GM18951 (cell line): ENCODE results near the gene SMIM10L1.

Experiments
- POLR2A ChIP-seq: IDR thresholded peaks from 4 replicates; pipeline ENCODE4 v1.6.1; 2011; ENCODE audit warnings: mild to moderate bottlenecking; ENCODE audit not compliant: insufficient read length, insufficient read depth; ENCODE audit errors: extremely low read depth
- in situ Hi-C: fragments of 300-500 bp; cut with MboI; formaldehyde crosslinking; loops from one replicate; pipeline ENCODE4 v1.12.0; 2022; ENCODE audit warnings: low sequenced_read_pairs, mixed read lengths, inconsistent platforms; ENCODE audit not compliant: unreplicated experiment

SMIM10L1 gene

GRCh38 chr12:11162502-11162901 is 8.5 kb upstream of the SMIM10L1 start:
- in situ Hi-C loops = no loop called here
- TF ChIP-seq POLR2A = no peak

GRCh38 chr12:11164384-11164783 is 6.6 kb upstream of the SMIM10L1 start:
- in situ Hi-C loops = no loop called here
- no peak for TF ChIP-seq POLR2A

- in situ Hi-C loops = no loop called here
- TF ChIP-seq POLR2A = no peak
Observed at GRCh38 chr12:11166300-11166699, 4.7 kb upstream of the SMIM10L1 start.

GRCh38 chr12:11170810-11171144 is 217 bp upstream of the SMIM10L1 start:
- no peak for TF ChIP-seq POLR2A
- in situ Hi-C loops = no loop called here

- no peak for TF ChIP-seq POLR2A
- in situ Hi-C loops = no loop called here
Observed at GRCh38 chr12:11171969-11172675, 1.1 kb downstream of the SMIM10L1 start.

- TF ChIP-seq POLR2A = no peak
Observed at GRCh38 chr12:11174022-11174421, 3.0 kb downstream of the SMIM10L1 start.

GRCh38 chr12:11178250-11178649 is 7.3 kb downstream of the SMIM10L1 start:
- in situ Hi-C loops = loop anchor here (25.0 kb wide), 1 partner anchor 416 kb away; no protein-coding TSS in a partner anchor

More at GRCh38 chr12:11174022-11174421, 3.0 kb downstream of the SMIM10L1 start:
- in situ Hi-C loops = no loop called here

GRCh38 chr12:11182529-11182928 is 11.5 kb downstream of the SMIM10L1 start:
- TF ChIP-seq POLR2A = no peak
- in situ Hi-C loops = loop anchor here (25.0 kb wide), 1 partner anchor 420 kb away; no protein-coding TSS in a partner anchor

More at GRCh38 chr12:11178250-11178649, 7.3 kb downstream of the SMIM10L1 start:
- no peak for TF ChIP-seq POLR2A

GRCh38 chr12:11183011-11183410 is 12.0 kb downstream of the SMIM10L1 start:
- TF ChIP-seq POLR2A = no peak
- in situ Hi-C loops = loop anchor here (25.0 kb wide), 1 partner anchor 421 kb away; no protein-coding TSS in a partner anchor

GRCh38 chr12:11186837-11187236 is 15.8 kb downstream of the SMIM10L1 start, which contains the start of gene TAS2R42:
TSS of gene TAS2R42 (minus strand) at chr12:11186937. CDS start at chr12:11186937, 0 bp downstream.
- in situ Hi-C loops = loop anchor here (25.0 kb wide), 1 partner anchor 425 kb away; no protein-coding TSS in a partner anchor
- TF ChIP-seq POLR2A = no peak

GRCh38 chr12:11202811-11203210 is 31.8 kb downstream of the SMIM10L1 start:
- no peak for TF ChIP-seq POLR2A
- in situ Hi-C loops = no loop called here

GRCh38 chr12:11204173-11204572 is 33.2 kb downstream of the SMIM10L1 start:
- TF ChIP-seq POLR2A = no peak
- in situ Hi-C loops = no loop called here

- no peak for TF ChIP-seq POLR2A
- in situ Hi-C loops = no loop called here
Observed at GRCh38 chr12:11209113-11209512, 38.1 kb downstream of the SMIM10L1 start.
